Lung (tissue), 12 donors: Measurements from ENCODE around the gene PPFIA2. TPM values are rescaled to one million over a fixed set of nuclear protein-coding genes. Genes with fewer than 3 reads are reported as not detected.

Experiments used
- ATAC-seq: fragments of 200-7000 bp; cut with Tn5 transposase; one replicate; pipeline ENCODE4 v1.9.1; 2020; ENCODE audit warnings: moderate number of reproducible peaks; ENCODE audit not compliant: insufficient read depth, low FRiP score
- DNase-seq, 3 donors: peaks; one replicate each; pipeline ENCODE4 v3.0.0-alpha.2; 2013 to 2017
- H3K27ac ChIP-seq, 2 donors: one replicate each; pipeline ENCODE4 v1.5.1; 2013; ENCODE audit warnings: mild to moderate bottlenecking in 2 of 2, moderate library complexity in 2 of 2, control low read depth in 1 of 2, inconsistent platforms in 1 of 2, low read depth in 1 of 2, low read length in 1 of 2
- H3K27me3 ChIP-seq, 3 donors: one replicate each; pipeline ENCODE4 v1.5.1; 2013; ENCODE audit warnings: low read length in 2 of 3; ENCODE audit not compliant: control insufficient read depth in 3 of 3, insufficient read depth in 3 of 3
- H3K36me3 ChIP-seq, 4 donors: one replicate each; pipeline ENCODE4 v1.5.1; 2013; ENCODE audit warnings: low read length in 4 of 4, mild to moderate bottlenecking in 1 of 4, moderate library complexity in 1 of 4; ENCODE audit not compliant: control insufficient read depth in 4 of 4, insufficient read depth in 4 of 4
- H3K4me1 ChIP-seq, 5 donors: one replicate each; pipeline ENCODE4 v1.5.1; 2013; ENCODE audit warnings: low read length in 5 of 5, mild to moderate bottlenecking in 2 of 5, moderate library complexity in 1 of 5; ENCODE audit not compliant: control insufficient read depth in 5 of 5, insufficient read depth in 5 of 5
- H3K4me3 ChIP-seq: one replicate; pipeline ENCODE4 v1.5.1; 2013; ENCODE audit warnings: mild to moderate bottlenecking, control low read depth, moderate library complexity
- H3K9ac ChIP-seq, 2 donors: one replicate each; pipeline ENCODE4 v1.5.1; 2013; ENCODE audit warnings: low read length in 2 of 2, control low read depth in 1 of 2; ENCODE audit not compliant: insufficient read depth in 1 of 2
- H3K9me3 ChIP-seq, 4 donors: one replicate each; pipeline ENCODE4 v1.5.1; 2013; ENCODE audit warnings: low read length in 3 of 4, mild to moderate bottlenecking in 1 of 4, moderate library complexity in 1 of 4; ENCODE audit not compliant: control insufficient read depth in 4 of 4, insufficient read depth in 3 of 4
- CTCF ChIP-seq: IDR thresholded peaks from 2 replicates; pipeline ENCODE4 v1.5.1; 2012; ENCODE audit warnings: mild to moderate bottlenecking; ENCODE audit errors: control extremely low read depth, extremely low read depth
- WGBS, 2 donors: extraction: QIAGEN DNeasy Blood & Tissue Kit; methylation state at CpG; one replicate each; pipeline ENCODE4 v1.1.7; 2013; 5-methylcytosine and 5-hydroxymethylcytosine counted together
- polyA plus RNA-seq, 2 donors: library from polyadenylated mRNA; stranded (reverse); fragments of 200-250 nt; gene quantifications; one replicate each; pipeline ENCODE4 v1.2.1, GENCODE V29; 2013
- total RNA-seq, 2 donors: library from RNA; depleted of rRNA in 1 of 2; stranded (reverse); fragments of >200 nt in 1 of 2; gene quantifications; one replicate each; pipeline ENCODE4 v1.2.1, GENCODE V29; 2014 to 2021
- donor health status: control.
- donor health status: control.
- donor health status: Bipolar disorder and iron deficiency.
- donor health status: healthy.
- donor health status: DM: yes; HTN: yes; CAD: no.

The PPFIA2 gene
- total and polyA plus RNA-seq, 4 donors: 0.09 to 2.3 (median 0.89) TPM

DNA sequence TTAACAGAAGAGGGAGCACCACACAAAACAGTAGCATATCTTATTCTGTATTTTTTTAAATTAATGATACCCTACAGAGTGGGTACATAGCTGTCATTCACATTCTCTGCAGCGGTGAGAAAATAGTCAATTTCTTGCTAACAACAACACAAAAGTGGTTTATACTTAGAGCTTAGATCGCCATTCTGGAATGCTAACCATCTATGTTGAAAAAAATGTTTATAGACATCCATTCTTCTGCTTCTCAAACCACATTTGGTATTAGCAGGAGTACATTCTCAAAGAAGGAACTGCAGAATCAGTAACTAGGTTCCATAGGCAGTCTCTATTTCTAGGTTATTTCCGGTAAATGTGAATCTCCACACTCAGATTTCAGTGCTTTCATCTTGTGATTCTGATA is 185.9 kb downstream of the PPFIA2 start:
- WGBS, 2 donors: 66 to 84% methylated on average over 3 of the region's 3 CpGs
- Histone ChIP-seq H3K36me3 (no peaks in the 10 kb centered on the region), H3K9ac (no peak overlapping the region), H3K4me3 (no peak overlapping the region), H3K27me3 (no peaks in the 10 kb centered on the region), H3K9me3 (no peaks in the 10 kb centered on the region), H3K27ac (no peak overlapping the region), H3K4me1 (peaks cover 0 to 3% (median 0%) of the 10 kb centered on the region in 5 donors)
- DNase-seq: no peak
- TF ChIP-seq CTCF: no peak
- ATAC-seq: no peak

- H3K9me3 ChIP-seq: no peaks in the 10 kb centered on the region
- 51 to 66% methylated on average over 1 of the region's 1 CpG for WGBS, 2 donors
- H3K4me3 ChIP-seq: no peak overlapping the region
- no peaks in the 10 kb centered on the region for H3K36me3 ChIP-seq
- DNase-seq: no peak
- ATAC-seq: no peak
- TF ChIP-seq CTCF: no peak
- H3K27ac ChIP-seq: no peak overlapping the region
- H3K27me3 ChIP-seq: no peaks in the 10 kb centered on the region
- H3K4me1 ChIP-seq: peaks cover 0 to 3% (median 0%) of the 10 kb centered on the region in 5 donors
- H3K9ac ChIP-seq: no peak overlapping the region
These were observed 186.7 kb downstream of the PPFIA2 start for GRCh38 chr12:81572411-81572810.

GRCh38 chr12:81570234-81570633 is 188.9 kb downstream of the PPFIA2 start:
- no peak for TF ChIP-seq CTCF
- Histone ChIP-seq H3K9ac (no peak overlapping the region), H3K4me3 (no peak overlapping the region), H3K4me1 (peaks cover 0 to 3% (median 0%) of the 10 kb centered on the region in 5 donors), H3K36me3 (no peaks in the 10 kb centered on the region), H3K27me3 (no peaks in the 10 kb centered on the region), H3K27ac (no peak overlapping the region), H3K9me3 (no peaks in the 10 kb centered on the region)
- 72 to 82% methylated on average over 2 of the region's 2 CpGs for WGBS, 2 donors
- DNase-seq (no peak), ATAC-seq (no peak)

DNA sequence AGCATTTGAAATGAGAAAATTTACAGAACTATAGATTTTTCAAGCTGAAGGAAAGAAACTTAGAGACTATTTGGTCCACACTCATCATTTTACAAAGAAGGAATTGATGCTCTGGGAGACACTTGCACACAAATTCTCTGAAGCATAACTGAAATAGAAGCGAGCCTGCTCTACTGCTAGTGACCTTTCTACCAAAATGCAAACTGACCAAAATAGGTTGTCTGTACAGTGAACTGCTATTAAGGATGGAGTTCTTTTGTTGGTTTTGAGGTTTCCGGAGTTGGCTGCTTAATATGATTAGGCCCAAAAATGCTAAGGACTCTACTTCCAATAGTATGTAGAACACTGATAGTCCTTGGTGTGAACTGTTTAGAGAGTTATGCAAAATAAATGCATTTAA is 194.9 kb downstream of the PPFIA2 start:
- no peaks in the 10 kb centered on the region for H3K27me3 ChIP-seq
- ATAC-seq (no peak), DNase-seq (no peak)
- WGBS, 2 donors: 90 to 91% methylated on average over 2 of the region's 2 CpGs
- no peaks in the 10 kb centered on the region for H3K4me1 ChIP-seq
- H3K9me3 ChIP-seq: no peaks in the 10 kb centered on the region
- H3K27ac ChIP-seq: no peak overlapping the region
- no peak overlapping the region for H3K4me3 ChIP-seq
- no peaks in the 10 kb centered on the region for H3K36me3 ChIP-seq
- H3K9ac ChIP-seq: no peak overlapping the region
- no peak for TF ChIP-seq CTCF
